ENCODE measurements around the gene ADCY3.

Gene ADCY3

GRCh38 chr2:24898122-24899109 is 21.6 kb downstream of the ADCY3 start:
- H3K4me3 ChIP-seq (ENCODE audit: low read depth, low read length): no peak overlapping the region
- TF ChIP-seq, protein P1, sequence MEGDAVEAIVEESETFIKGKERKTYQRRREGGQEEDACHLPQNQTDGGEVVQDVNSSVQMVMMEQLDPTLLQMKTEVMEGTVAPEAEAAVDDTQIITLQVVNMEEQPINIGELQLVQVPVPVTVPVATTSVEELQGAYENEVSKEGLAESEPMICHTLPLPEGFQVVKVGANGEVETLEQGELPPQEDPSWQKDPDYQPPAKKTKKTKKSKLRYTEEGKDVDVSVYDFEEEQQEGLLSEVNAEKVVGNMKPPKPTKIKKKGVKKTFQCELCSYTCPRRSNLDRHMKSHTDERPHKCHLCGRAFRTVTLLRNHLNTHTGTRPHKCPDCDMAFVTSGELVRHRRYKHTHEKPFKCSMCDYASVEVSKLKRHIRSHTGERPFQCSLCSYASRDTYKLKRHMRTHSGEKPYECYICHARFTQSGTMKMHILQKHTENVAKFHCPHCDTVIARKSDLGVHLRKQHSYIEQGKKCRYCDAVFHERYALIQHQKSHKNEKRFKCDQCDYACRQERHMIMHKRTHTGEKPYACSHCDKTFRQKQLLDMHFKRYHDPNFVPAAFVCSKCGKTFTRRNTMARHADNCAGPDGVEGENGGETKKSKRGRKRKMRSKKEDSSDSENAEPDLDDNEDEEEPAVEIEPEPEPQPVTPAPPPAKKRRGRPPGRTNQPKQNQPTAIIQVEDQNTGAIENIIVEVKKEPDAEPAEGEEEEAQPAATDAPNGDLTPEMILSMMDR (IDR thresholded peaks at IDR 0.05; ENCODE audit: low read depth, low read length): no peak

GRCh38 chr2:24894750-24895149 is 25.3 kb downstream of the ADCY3 start:
- no peak overlapping the region for H3K4me3 ChIP-seq (ENCODE audit: low read depth, low read length)
- TF ChIP-seq, protein P1 (IDR thresholded peaks at IDR 0.05; ENCODE audit: low read depth, low read length): no peak

GRCh38 chr2:24893934-24894333 is 26.1 kb downstream of the ADCY3 start:
- no peak overlapping the region for H3K4me3 ChIP-seq (ENCODE audit: low read depth, low read length)
- TF ChIP-seq, protein P1 (IDR thresholded peaks at IDR 0.05; ENCODE audit: low read depth, low read length): no peak

DNA sequence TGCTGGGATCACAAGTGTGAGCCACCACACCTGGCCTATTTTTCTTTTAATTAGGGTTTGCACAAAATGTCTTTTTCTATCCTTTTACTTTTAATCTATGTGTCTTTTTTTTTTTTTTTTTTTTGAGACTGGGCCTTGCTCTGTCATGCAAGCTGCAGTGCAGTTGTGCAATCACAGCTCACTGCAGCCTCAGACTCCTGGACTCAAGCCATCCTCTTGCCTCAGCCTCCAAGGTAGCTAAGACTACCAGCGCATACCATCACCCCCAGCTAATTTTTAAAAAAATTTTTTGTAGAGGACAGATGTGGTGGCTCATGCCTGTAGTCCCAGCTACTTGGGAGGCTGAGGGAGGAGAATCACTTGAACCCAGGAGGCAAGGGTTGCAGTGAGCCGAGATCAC is 27.1 kb downstream of the ADCY3 start:
- H3K4me3 ChIP-seq (ENCODE audit: low read depth, low read length): no peak overlapping the region
- TF ChIP-seq, protein P1 (IDR thresholded peaks at IDR 0.05; ENCODE audit: low read depth, low read length): no peak

DNA sequence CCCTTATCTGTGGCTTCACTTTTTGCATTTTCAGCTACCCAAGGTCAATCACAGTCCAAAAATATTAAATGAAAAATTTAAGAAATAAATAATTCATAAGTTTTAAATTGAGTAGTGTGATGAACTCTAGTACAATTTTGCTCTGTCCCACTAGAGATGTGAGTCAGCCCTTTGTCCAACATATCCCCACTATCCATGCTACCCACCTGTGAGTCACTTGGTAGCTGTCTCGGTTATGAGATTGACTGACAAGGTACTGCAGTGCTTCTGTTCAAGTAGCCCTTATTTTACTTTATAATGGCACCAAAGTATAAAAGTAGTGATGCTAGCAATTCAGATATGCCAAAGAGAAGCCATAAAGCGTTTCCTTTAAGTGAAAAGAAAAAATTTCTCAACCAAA is 28.8 kb downstream of the ADCY3 start:
- TF ChIP-seq, protein P1 (IDR thresholded peaks at IDR 0.05; ENCODE audit: low read depth, low read length): no peak

GRCh38 chr2:24889221-24889620 is 30.8 kb downstream of the ADCY3 start:
- TF ChIP-seq, protein P1 (IDR thresholded peaks at IDR 0.05; ENCODE audit: low read depth, low read length): no peak
- H3K4me3 ChIP-seq (ENCODE audit: low read depth, low read length): no peak overlapping the region

More for the DNA sequence above, 28.8 kb downstream of the ADCY3 start:
- H3K4me3 ChIP-seq (ENCODE audit: low read depth, low read length): no peak overlapping the region

DNA sequence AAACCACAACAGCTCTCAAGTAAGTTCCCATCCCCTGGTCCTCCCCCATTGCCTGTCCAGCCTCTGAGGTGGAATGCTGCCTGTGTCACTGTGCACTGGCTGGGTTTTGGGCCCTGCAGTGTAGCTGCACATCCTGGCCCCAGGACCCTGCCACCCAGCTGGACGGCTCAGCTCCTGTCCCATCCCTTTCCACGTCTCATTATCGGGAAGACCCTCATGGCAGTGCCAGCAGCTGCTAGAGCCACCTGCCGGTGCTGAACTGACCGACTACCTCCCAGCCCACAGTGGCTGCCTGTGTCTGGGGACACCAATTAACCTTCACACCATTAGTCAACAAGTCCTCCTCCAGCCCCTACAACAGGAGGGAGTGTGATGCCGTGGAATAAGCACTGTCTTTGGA is 31.9 kb downstream of the ADCY3 start:
- no peak overlapping the region for H3K4me3 ChIP-seq (ENCODE audit: low read depth, low read length)
- TF ChIP-seq, protein P1 (IDR thresholded peaks at IDR 0.05; ENCODE audit: low read depth, low read length): no peak
